Neuronal stem cell (in vitro differentiated cells): ENCODE measurements around the gene SUPT16H.
"Not testable (repeated sequence)": the region's sequence is repeated elsewhere in the genome, so short reads cannot be mapped to it uniquely, and the experiment has no call there.

Experiments used
- DNase-seq: peaks from one replicate; pipeline ENCODE4 v3.0.0-alpha.2; 2013; ENCODE audit warnings: low spot score
- H2AFZ ChIP-seq: one replicate; pipeline ENCODE4 v1.6.1; 2013; ENCODE audit warnings: mild to moderate bottlenecking, low read length, inconsistent platforms
- H2AK5ac ChIP-seq: 2 replicates; pipeline ENCODE4 v1.6.1; 2013; ENCODE audit warnings: low read depth, mild to moderate bottlenecking, inconsistent platforms, low read length, moderate library complexity, mixed read lengths
- H2BK120ac ChIP-seq: 2 replicates; pipeline ENCODE4 v1.6.1; 2013; ENCODE audit warnings: low read depth, mild to moderate bottlenecking, inconsistent platforms, low read length, moderate library complexity, mixed read lengths
- H2BK12ac ChIP-seq: one replicate; pipeline ENCODE4 v1.6.1; 2013; ENCODE audit warnings: low read length, inconsistent platforms
- H2BK15ac ChIP-seq: 2 replicates; pipeline ENCODE4 v1.6.1; 2013; ENCODE audit warnings: mild to moderate bottlenecking, low read length, inconsistent platforms, mixed read lengths
- H2BK5ac ChIP-seq: one replicate; pipeline ENCODE4 v1.6.1; 2013; ENCODE audit warnings: inconsistent platforms, mild to moderate bottlenecking, low read length, moderate library complexity
- H3K14ac ChIP-seq: one replicate; pipeline ENCODE4 v1.6.1; 2013; ENCODE audit warnings: low read length, inconsistent platforms
- H3K18ac ChIP-seq: 2 replicates; pipeline ENCODE4 v1.6.1; 2013; ENCODE audit warnings: low read length, inconsistent platforms
- H3K23ac ChIP-seq: 2 replicates; pipeline ENCODE4 v1.6.1; 2013; ENCODE audit warnings: low read depth, mild to moderate bottlenecking, mixed read lengths, low read length, inconsistent platforms; ENCODE audit not compliant: poor library complexity
- H3K27ac ChIP-seq: replicated peaks from 3 replicates; pipeline ENCODE4 v1.5.1; 2013; ENCODE audit warnings: low read length, inconsistent platforms
- H3K27me3 ChIP-seq, 3 experiments: 2 replicates each; pipeline ENCODE4 v1.6.1; 2013; ENCODE audit warnings: low read length in 3 of 3, mild to moderate bottlenecking in 2 of 3, inconsistent platforms in 1 of 3, low read depth in 1 of 3, mixed read lengths in 1 of 3, moderate library complexity in 1 of 3; ENCODE audit not compliant: control insufficient read depth in 3 of 3, insufficient read depth in 3 of 3
- H3K36me3 ChIP-seq, 2 donors: replicated peaks in 1 of 2; 2 replicates each; pipeline ENCODE4 v1.6.1; 2013; ENCODE audit warnings: low read length in 2 of 2; ENCODE audit not compliant: control insufficient read depth in 2 of 2, insufficient read depth in 2 of 2
- H3K4ac ChIP-seq: 2 replicates; pipeline ENCODE4 v1.6.1; 2013; ENCODE audit warnings: inconsistent platforms, mild to moderate bottlenecking, low read length, moderate library complexity
- H3K4me1 ChIP-seq, 2 donors: 1 replicate in 1 of 2; 2 replicates in 1 of 2; pipeline ENCODE4 v1.6.1; 2013; ENCODE audit warnings: low read length in 2 of 2, low read depth in 1 of 2; ENCODE audit not compliant: control insufficient read depth in 2 of 2, insufficient read depth in 1 of 2
- H3K4me2 ChIP-seq: one replicate; pipeline ENCODE4 v1.6.1; 2013; ENCODE audit warnings: mild to moderate bottlenecking, low read length, inconsistent platforms; ENCODE audit not compliant: insufficient read depth, poor library complexity, severe bottlenecking
- H3K4me3 ChIP-seq, 2 donors: 2 replicates each; pipeline ENCODE4 v1.5.1; 2013; ENCODE audit warnings: low read length in 2 of 2, mild to moderate bottlenecking in 2 of 2, inconsistent platforms in 1 of 2, moderate library complexity in 1 of 2
- H3K79me1 ChIP-seq: one replicate; pipeline ENCODE4 v1.6.1; 2013; ENCODE audit warnings: low read depth, mild to moderate bottlenecking, inconsistent platforms, low read length, moderate library complexity
- H3K9ac ChIP-seq: one replicate; pipeline ENCODE4 v1.6.1; 2013; ENCODE audit warnings: mild to moderate bottlenecking, low read depth, low read length, inconsistent platforms; ENCODE audit not compliant: poor library complexity
- H3K9me3 ChIP-seq, 2 donors: replicated peaks in 1 of 2; 2 replicates each; pipeline versions ENCODE3 to v1.6.1; 2013; ENCODE audit warnings: low read length in 2 of 2, mild to moderate bottlenecking in 2 of 2, inconsistent platforms in 1 of 2, low read depth in 1 of 2, mixed read lengths in 1 of 2, moderate library complexity in 1 of 2; ENCODE audit not compliant: control insufficient read depth in 2 of 2, insufficient read depth in 1 of 2
- H4K8ac ChIP-seq: one replicate; pipeline ENCODE4 v1.6.1; 2013; ENCODE audit warnings: low read depth, mild to moderate bottlenecking, inconsistent platforms, low read length, moderate library complexity
- H4K91ac ChIP-seq: one replicate; pipeline ENCODE4 v1.6.1; 2013; ENCODE audit warnings: low read length, low read depth, mild to moderate bottlenecking, inconsistent platforms; ENCODE audit not compliant: poor library complexity
- WGBS, 2 donors: extraction: QIAGEN DNeasy Blood & Tissue Kit; methylation state at CpG; one replicate each; pipeline ENCODE4 v1.1.7; 2013; ENCODE audit warnings: missing lambda C conversion rate in 2 of 2, mixed read lengths in 1 of 2; ENCODE audit not compliant: insufficient read length in 2 of 2, insufficient replicate concordance in 1 of 2; ENCODE audit errors: extremely low coverage in 2 of 2; 5-methylcytosine and 5-hydroxymethylcytosine counted together

The SUPT16H gene

GRCh38 chr14:21382095-21382494 is 1.7 kb downstream of the SUPT16H start:
- no peak overlapping the region for H2BK5ac ChIP-seq
- H2AFZ ChIP-seq, result no peak overlapping the region
- no peak overlapping the region for H2BK120ac ChIP-seq
- no peaks in the 10 kb centered on the region for H3K9me3 ChIP-seq
- H4K8ac ChIP-seq, result no peak overlapping the region
- peaks cover 5 to 82% of the 10 kb centered on the region in 2 donors for H3K36me3 ChIP-seq
- H2BK15ac ChIP-seq, result no peak overlapping the region
- no peak overlapping the region for H3K18ac ChIP-seq
- H2BK12ac ChIP-seq, result no peak overlapping the region
- no peak overlapping the region for H3K23ac ChIP-seq
- H3K9ac ChIP-seq, result no peak overlapping the region
- no peak for DNase-seq
- H3K14ac ChIP-seq, result no peak overlapping the region
- no peak overlapping the region for H3K4me2 ChIP-seq
- no peak overlapping the region for H2AK5ac ChIP-seq
- no peak overlapping the region for H4K91ac ChIP-seq
- no peaks in the 10 kb centered on the region for H3K79me1 ChIP-seq
- peaks cover 0 to 7% of the 10 kb centered on the region in 2 donors for H3K4me1 ChIP-seq
- H3K27ac ChIP-seq, result no peak overlapping the region
- H3K4me3 ChIP-seq, result peak overlapping the region in 1 of 2 donors; percentile 94
- no peaks in the 10 kb centered on the region for H3K27me3 ChIP-seq
- no peak overlapping the region for H3K4ac ChIP-seq

- H3K9ac ChIP-seq, result no peak overlapping the region
- H3K4me3 ChIP-seq, result no peak overlapping the region
- DNase-seq, result no peak
- peaks cover 0 to 7% of the 10 kb centered on the region in 2 donors for H3K4me1 ChIP-seq
- H2BK5ac ChIP-seq, result no peak overlapping the region
- no peak overlapping the region for H3K27ac ChIP-seq
- peaks cover 0 to 84% of the 10 kb centered on the region in 2 donors for H3K36me3 ChIP-seq
- no peak overlapping the region for H2AFZ ChIP-seq
- H3K79me1 ChIP-seq, result no peaks in the 10 kb centered on the region
- H2BK120ac ChIP-seq, result no peak overlapping the region
- no CpG with 5 or more reads among the region's 6 CpGs for WGBS, 2 donors
- no peak overlapping the region for H4K91ac ChIP-seq
- H3K9me3 ChIP-seq, result no peaks in the 10 kb centered on the region
- no peak overlapping the region for H4K8ac ChIP-seq
- no peak overlapping the region for H2AK5ac ChIP-seq
- no peaks in the 10 kb centered on the region for H3K27me3 ChIP-seq
- no peak overlapping the region for H2BK15ac ChIP-seq
- no peak overlapping the region for H2BK12ac ChIP-seq
- no peak overlapping the region for H3K23ac ChIP-seq
- H3K4ac ChIP-seq, result no peak overlapping the region
- no peak overlapping the region for H3K18ac ChIP-seq
- H3K4me2 ChIP-seq, result no peak overlapping the region
- no peak overlapping the region for H3K14ac ChIP-seq
Measured at GRCh38 chr14:21379338-21379737, 4.5 kb downstream of the SUPT16H start.

GRCh38 chr14:21373980-21374379 is 9.8 kb downstream of the SUPT16H start:
- no peaks in the 10 kb centered on the region for H3K79me1 ChIP-seq
- no peak overlapping the region for H3K4ac ChIP-seq
- WGBS, 2 donors, result no CpG with 5 or more reads among the region's 1 CpG
- no peak overlapping the region for H2AK5ac ChIP-seq
- H4K91ac ChIP-seq, result no peak overlapping the region
- H2BK15ac ChIP-seq, result no peak overlapping the region
- H2BK120ac ChIP-seq, result no peak overlapping the region
- H2AFZ ChIP-seq, result no peak overlapping the region
- no peak overlapping the region for H3K27ac ChIP-seq
- no peaks in the 10 kb centered on the region for H3K4me1 ChIP-seq
- H2BK5ac ChIP-seq, result no peak overlapping the region
- no peak overlapping the region for H4K8ac ChIP-seq
- H3K23ac ChIP-seq, result no peak overlapping the region
- peaks cover 8 to 98% of the 10 kb centered on the region in 2 donors for H3K36me3 ChIP-seq
- no peaks in the 10 kb centered on the region for H3K9me3 ChIP-seq
- no peak overlapping the region for H3K18ac ChIP-seq
- H3K27me3 ChIP-seq, result no peaks in the 10 kb centered on the region
- DNase-seq, result no peak
- H3K4me3 ChIP-seq, result no peak overlapping the region
- H3K14ac ChIP-seq, result no peak overlapping the region
- H3K9ac ChIP-seq, result no peak overlapping the region
- H2BK12ac ChIP-seq, result no peak overlapping the region
- no peak overlapping the region for H3K4me2 ChIP-seq

GRCh38 chr14:21372814-21373213 is 11.0 kb downstream of the SUPT16H start:
- not testable (repeated sequence) for H3K4me3 ChIP-seq, H2AK5ac ChIP-seq, DNase-seq, H3K27me3 ChIP-seq, H3K4me1 ChIP-seq, H3K23ac ChIP-seq, H2BK120ac ChIP-seq, H3K27ac ChIP-seq, H2BK5ac ChIP-seq, H3K9me3 ChIP-seq, H4K8ac ChIP-seq, H3K79me1 ChIP-seq, H3K18ac ChIP-seq, H2BK12ac ChIP-seq, H2AFZ ChIP-seq, H4K91ac ChIP-seq, H3K4ac ChIP-seq, H3K4me2 ChIP-seq, H2BK15ac ChIP-seq, H3K14ac ChIP-seq, H3K9ac ChIP-seq
- H3K36me3 ChIP-seq, result peaks cover 13 to 98% of the 10 kb centered on the region in 2 donors
- no CpG with 5 or more reads among the region's 1 CpG for WGBS, 2 donors
